NOMO-1 treated with dmso at 0.1 percent for 144 hours (cell line): ENCODE results near the gene KNL1.
"Not testable (repeated sequence)": the region's sequence is repeated elsewhere in the genome, so short reads cannot be mapped to it uniquely, and the experiment has no call there.

ENCODE experiments used
- DNase-seq: peaks from one replicate; lab custom pipeline; 2025; ENCODE audit not compliant: unreplicated experiment; lab: John Stamatoyannopoulos, UW

KNL1 gene, protein sequence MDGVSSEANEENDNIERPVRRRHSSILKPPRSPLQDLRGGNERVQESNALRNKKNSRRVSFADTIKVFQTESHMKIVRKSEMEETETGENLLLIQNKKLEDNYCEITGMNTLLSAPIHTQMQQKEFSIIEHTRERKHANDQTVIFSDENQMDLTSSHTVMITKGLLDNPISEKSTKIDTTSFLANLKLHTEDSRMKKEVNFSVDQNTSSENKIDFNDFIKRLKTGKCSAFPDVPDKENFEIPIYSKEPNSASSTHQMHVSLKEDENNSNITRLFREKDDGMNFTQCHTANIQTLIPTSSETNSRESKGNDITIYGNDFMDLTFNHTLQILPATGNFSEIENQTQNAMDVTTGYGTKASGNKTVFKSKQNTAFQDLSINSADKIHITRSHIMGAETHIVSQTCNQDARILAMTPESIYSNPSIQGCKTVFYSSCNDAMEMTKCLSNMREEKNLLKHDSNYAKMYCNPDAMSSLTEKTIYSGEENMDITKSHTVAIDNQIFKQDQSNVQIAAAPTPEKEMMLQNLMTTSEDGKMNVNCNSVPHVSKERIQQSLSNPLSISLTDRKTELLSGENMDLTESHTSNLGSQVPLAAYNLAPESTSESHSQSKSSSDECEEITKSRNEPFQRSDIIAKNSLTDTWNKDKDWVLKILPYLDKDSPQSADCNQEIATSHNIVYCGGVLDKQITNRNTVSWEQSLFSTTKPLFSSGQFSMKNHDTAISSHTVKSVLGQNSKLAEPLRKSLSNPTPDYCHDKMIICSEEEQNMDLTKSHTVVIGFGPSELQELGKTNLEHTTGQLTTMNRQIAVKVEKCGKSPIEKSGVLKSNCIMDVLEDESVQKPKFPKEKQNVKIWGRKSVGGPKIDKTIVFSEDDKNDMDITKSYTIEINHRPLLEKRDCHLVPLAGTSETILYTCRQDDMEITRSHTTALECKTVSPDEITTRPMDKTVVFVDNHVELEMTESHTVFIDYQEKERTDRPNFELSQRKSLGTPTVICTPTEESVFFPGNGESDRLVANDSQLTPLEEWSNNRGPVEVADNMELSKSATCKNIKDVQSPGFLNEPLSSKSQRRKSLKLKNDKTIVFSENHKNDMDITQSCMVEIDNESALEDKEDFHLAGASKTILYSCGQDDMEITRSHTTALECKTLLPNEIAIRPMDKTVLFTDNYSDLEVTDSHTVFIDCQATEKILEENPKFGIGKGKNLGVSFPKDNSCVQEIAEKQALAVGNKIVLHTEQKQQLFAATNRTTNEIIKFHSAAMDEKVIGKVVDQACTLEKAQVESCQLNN (N-terminal part only)

DNA sequence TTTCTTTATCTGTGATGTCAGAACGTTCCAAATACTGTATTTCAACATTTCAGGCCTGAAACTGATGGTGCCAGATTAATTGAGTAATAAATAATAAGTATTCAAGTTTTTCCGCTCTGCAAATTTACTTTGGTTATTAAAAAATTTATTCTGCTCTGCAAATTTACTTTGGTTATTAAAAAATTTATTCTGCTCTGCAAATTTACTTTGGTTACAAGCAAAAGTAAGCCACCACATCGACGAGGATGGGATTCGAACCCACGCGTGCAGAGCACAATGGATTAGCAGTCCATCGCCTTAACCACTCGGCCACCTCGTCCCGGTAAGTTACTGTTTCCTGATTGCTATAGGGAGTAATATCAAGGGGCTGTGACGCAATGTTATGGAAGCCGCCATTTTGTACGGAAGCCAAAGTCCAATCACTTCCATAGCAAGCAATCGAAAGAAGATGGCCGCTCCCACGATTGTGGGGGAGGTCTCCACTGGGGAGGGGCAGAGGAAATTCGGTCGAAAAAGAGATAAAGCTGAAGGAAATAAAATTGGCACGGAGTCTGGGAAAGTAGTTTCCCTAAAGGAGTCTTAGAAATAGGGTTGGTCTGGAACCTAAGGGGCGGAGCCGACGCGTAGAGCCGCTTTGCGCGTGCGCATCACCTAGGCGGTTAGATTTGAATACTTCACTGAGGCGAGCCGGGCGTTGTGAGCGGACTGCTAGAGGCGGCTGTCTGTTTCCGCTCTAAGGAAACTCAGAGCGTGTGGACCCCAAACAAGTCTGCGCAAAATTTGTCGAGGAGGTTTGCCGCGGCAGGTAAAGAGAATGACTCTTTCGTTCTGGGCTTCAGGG lies at the start of gene KNL1:
Gene KNL1 (plus strand): TSS at position 662 of the 841 bp plus-strand sequence. CDS start 8,683 bp downstream, outside the sequence.
- DNase-seq = peak; percentile 88

DNA sequence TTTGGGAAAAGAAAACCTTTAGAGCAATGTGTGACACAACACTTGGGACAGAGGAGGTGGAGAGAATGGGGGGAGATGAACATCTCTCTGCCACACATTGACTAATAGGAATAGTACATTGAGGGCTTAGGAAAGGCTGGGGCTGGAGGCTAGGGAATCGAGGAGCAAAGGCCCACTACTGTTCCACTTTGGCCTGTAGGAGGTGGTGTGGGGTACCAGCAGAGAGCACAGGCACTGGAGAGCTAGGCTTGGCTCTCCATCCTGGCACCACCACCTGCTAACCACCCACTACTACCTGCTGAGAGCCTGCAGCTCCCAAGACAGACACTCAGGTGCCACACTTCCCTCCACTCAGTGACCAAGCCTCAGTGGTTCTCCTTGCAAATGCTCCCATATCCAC lies 48.6 kb upstream of the KNL1 start:
- DNase-seq = no peak

DNA sequence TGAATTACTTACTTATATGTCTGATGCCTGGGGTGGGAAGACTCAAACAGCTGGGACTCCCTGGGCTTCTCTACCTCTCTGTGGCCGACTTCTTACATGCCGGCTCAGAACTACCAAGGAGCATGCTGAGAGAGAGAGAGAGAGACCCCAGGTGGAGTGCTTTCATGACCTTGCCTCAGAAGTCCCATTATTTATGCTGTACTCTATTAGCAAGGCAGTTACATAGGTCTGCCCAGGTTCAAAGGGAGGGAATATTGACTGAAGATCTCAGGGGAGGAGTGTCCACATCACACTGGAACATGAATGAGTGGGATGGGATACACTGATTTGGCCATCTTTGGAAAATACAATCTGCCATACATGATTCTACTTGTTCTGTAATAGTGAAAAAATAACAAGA lies 45.4 kb upstream of the KNL1 start:
- DNase-seq = no peak

DNA sequence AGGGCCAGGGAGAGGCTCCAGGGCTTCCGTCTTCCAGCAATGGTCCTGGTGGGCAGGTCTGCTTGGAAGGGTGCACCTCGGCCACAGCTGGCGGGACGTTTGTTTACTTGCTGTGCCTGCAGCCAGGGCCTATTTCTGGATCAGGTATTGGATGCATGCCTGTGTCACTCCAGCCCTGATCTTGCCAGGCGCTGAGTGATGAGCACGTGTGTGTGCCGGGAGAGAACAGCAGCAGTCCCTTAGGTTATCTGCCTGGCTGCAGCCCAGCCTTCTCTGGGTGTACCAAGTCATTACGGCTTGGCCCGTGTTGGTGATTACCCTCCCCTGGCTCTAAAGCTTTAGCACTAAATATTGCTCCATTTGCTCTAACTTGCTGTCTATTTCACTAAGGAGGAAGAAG lies 44.2 kb upstream of the KNL1 start:
- no peak for DNase-seq

DNA sequence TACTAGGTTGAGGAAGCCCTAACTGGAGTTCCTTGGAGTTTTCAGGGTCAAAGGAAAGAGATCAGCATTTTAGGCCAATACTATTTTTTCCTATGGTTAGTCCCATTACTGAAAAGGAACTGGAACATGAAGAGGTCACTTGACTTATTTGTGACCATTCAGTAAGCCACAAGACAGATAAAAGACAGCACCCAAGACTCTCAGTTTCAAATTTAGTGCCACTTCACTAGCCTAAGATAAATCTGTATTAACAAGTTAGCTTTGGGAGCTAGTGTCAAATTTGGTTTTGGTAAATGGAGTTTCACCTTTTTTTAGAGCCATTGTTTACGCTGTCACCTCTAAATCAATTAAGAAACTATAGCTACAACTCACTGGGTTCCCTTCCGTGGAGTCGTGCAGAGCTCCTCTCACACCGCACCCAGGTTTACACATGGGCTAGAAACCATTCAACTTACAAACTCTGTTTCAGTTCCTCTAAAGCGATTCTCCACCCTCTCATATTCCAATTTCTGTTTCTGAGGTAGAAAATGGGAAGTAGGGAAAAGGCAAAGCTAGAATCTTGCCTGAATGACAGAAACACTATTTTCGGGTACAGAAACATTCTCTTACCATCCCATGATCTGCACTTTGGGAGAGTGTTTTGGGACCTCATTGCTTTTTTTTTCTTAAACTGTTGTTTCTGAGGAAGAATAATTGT lies 43.6 kb upstream of the KNL1 start:
- peak; percentile 79 for DNase-seq

DNA sequence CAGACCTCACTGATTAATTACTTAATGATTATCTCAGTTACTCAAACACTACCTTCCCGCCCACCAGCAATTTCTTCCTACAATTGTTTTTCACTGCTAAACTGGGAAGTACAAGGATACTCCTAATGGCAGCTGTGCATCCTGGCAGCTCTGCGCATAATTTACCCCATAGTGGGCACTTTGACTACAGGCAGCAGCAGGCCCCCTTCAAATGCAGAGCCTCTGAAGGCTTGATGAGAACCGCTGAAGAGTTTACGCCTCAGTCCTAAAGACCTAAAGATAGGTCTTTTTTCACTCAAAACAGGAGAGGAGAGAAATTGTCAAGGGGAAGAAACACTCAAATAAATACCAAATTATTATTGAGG lies 39.9 kb upstream of the KNL1 start:
- DNase-seq = no peak

DNA sequence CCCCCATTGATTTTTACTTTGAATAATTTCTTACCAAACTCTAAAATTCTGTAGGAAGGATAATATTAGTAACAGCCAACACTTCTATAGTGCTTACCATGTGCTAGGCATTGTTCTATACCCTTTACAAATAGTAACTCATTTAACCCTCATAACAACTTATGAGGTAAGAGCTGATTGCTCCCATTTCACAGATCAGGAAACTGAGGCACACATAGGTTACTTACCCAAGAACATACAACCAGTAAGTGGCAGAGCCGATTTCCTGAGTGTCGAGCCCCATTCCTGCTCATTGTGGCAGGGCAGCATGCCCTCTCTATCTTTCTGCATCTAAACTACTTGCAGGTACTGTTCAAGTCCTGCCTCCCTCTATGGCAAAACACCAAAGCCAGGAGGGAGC lies 38.2 kb upstream of the KNL1 start:
- DNase-seq = no peak

DNA sequence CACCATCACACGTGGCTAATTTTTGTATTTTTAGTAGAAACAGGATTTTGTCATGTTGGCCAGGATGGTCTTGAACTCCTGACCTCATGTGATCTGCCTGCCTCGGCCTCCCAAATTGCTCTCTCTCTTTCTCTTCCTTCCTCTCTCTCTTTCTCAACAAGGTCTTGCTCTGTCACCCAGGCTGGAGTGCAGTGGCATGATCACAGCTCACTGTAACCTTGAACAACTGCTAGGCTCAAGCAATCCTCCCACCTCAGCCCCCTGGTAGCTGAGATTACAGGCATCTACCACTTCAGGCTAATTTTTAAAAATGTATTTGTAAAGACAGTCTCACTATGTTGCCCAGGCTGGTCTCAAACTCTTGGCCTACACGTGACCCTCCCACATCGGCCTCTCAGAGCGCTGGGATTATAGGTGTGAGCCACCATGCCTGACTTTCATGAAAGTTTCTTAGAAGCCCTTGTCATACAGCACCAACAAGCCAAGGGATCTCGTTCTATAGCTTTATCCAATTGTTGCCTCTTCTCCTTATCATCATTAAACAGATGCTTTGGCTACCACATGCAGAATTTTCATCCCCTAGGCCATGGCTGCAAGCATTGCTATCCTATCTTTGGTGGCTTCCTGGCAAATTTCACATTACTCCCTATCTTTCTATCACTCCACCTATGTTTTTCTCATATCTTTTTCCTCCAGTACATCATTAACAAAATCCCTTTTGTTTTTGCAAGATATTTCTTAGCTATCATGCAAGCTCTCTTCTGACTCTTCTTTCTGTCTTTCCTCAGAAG lies 34.9 kb upstream of the KNL1 start:
- DNase-seq = no peak

DNA sequence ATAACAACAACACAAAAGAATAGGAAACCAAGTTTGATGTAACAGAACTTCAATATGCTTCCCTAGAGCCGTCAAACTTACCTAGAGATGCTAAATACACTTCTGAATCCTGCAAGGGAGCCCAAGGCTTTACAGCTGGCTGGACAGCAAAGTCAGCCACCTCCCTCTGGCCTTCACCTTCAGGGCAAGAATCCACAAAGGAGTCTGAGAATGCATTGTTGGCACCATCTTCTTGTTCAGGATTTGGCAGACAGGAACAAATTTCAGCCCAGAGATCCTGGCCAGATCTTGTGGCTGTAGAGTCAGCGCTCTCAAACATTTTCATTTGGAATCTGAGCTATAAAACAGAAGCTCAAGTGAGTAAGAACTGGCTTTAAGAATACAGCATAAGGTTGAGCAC lies 31.4 kb upstream of the KNL1 start:
- DNase-seq = no peak

DNA sequence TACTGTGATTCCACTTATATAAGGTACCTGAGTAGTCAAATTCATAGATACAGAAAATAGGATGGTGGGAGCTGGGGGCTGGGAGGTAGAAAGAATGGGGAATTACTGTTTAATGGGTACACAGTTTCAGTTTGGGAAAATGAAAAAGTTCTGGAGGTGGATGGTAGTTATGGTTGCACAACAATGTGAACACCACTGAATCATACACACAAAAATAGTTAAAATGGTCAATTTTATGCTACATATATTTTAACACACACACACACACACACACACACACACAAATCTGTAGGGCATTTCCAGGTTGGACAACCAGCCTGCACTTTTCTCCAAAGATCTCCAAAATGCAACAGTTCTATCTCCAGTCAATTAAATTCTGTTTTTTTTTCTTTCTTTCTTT lies 30.6 kb upstream of the KNL1 start:
- no peak for DNase-seq

DNA sequence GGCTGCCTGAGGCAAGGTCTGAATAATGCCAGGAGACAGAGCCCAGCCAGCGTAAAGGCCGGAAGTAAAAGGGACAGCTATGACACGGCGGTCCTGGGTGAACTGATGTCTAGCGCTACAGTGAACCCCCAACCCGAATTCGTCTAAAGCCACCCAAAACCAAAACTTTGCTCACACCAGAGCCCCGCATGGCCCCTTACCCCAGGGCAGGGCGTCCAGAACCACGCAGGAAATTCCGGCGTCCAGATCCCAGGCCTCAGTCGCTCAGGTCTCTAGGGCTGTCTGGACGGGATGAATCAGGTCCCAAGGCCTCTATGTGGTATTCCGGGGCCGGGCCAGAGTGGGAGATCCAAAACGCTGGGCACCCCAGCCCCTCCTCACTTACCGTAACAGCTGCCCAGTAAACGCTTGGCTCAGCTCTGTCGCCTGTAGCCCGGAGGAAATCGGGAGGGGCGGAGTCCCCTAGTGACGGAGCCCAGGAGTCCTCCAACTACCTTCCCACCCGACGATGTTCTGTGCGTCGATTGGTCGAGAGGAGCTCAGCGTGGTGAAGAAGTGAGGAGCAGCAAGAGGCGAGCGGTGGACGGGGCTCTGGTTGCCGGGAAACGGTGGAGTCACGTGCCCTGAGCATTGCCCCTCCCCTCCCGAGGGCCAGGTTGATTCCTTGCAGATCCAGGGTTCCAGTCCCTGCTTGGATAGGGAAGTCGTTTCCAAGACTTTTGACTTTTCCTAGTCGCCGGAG lies 29.3 kb upstream of the KNL1 start, which contains the start of gene CCDC32:
Gene CCDC32 (minus strand): TSS at position 452 of the 742 bp plus-strand sequence. CDS start 2,027 bp downstream, outside the sequence.
- DNase-seq = peak; percentile 100

DNA sequence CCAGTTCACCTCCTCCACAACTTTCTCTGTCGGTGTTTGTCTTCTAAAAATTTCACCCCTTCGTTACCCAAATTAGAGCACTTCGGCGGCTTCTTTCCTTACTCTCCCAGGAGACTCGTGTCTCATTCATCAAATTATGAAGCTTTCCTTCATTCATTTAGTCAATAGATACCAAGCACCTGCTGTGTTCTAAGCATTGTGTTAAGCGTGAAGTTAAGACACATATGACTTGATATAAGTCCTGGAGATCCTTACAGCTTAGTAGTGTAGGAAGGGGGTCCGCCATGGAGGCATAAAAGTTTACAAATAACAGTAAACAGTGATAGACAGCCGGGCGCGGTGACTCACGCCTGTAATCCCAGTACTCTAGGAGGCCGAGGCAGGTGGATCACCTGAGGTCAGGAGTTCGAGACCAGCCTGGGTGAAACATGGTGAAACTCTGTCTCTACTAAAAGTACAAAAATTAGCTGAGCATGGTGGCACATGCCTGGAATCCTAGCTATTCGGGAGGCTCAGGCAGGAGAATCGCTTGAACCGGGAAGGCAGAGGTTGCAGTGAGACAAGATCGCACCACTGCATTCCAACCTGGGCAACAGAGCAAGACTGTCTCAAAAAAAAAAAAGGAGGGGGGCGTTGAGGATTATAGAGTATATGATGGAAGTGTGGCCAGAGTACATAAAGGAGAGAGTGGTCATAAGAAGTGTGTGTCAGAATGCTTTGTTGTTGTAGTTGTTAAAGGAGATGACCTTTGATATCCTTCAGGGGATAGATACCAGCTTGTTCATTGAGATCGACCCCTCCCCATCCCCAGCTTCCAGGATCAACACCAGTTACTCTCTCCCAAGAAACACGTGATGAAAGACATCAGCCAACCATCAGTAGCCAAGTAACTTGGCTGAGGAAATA lies 28.5 kb upstream of the KNL1 start:
- no peak for DNase-seq

DNA sequence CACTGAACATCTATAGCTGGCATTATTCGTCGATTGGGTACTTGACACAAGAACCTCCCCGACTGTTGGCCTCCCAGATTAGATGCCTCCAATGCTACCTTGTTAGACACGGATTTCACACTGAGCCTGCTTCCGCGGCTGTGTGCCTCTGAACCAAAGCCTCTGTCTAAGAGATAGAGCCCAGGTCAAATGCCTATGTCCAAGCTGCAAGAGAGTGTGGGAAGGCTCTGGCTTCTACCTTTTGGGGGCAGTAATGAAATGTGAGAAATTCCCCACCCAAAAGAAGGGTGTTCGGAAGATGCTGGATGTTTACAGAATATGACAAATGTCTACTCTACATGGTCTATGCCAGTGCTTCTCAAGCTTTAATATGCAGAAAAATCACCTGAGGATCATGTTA lies 26.9 kb upstream of the KNL1 start:
- peak; percentile 2 for DNase-seq

DNA sequence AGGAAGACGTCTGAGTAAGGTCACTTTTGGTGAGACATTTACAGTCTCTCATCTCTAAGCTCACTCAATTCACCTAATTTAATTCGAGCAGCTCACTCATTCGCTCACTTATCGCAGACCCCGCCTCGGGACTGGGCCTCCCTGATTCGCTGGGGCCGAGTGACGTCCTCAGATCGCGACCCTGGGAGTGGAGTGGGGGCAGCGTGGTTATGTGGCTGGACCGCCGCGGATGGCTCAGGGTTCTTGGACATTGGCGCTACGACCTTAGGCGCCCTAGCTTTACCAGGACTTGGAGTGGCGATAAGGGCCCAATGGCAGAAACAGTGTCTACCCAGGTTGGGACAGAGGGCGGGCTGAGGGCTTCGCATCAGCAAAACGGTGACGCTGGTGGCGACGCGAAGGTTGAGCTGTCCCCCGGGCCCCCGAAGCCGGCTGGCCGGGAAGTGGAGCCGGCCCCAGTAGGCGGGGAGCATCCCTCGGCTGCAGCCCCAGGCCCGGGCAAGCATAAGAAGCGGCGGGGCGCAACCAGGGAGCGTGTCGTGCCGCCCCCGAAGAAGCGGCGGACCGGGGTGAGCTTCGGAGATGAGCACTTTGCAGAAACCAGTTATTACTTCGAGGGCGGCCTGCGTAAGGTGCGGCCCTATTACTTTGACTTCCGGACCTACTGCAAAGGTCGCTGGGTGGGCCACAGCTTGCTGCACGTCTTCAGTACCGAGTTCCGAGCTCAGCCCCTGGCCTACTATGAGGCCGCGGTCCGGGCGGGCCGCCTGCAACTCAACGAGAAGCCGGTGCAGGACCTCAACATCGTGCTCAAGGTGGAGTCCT lies 24.7 kb upstream of the KNL1 start, which contains the start of gene RPUSD2:
Gene RPUSD2 (plus strand): TSS at position 171 of the 825 bp plus-strand sequence. CDS start 39 bp downstream, at position 210.
- peak; percentile 83 for DNase-seq

DNA sequence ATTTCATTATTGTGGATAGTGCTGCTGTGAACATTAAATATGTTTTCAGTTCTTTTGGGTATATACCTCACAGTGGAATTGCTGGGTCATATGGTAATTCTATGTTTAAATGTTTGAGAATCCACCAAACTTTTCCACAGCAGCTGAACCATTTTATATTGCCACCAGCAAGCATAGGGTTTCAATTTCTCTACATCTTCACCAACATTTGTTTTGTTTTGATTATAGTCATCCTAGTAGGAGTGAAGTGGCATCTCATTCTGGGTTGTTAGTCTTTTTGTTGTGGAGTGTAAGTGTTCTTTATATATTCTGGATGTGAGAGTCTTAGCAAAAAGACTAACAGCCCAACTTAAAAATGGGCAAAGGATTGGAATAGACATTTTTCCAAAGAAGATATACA lies 18.9 kb upstream of the KNL1 start:
- no peak for DNase-seq

DNA sequence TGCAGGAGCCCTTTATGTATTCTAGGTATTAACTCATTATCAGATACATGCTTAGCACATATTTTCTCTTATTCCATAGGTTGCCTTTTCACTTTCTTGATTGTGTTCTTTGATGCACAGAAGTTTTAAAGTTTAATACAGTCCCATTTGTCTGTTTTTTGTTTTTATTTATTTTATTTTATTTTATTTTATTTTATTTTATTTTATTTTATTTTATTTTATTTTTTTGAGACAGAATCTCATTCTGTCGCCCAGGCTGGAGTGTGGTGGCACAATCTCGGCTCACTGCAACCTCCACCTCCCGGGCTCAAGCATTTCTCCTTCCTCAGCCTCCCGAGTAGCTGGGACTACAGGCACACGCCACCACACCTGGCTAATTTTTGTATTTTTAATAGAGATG lies 17.1 kb upstream of the KNL1 start:
- DNase-seq = not testable (repeated sequence)
